Measurements from ENCODE around the gene AKAP7.

DNA sequence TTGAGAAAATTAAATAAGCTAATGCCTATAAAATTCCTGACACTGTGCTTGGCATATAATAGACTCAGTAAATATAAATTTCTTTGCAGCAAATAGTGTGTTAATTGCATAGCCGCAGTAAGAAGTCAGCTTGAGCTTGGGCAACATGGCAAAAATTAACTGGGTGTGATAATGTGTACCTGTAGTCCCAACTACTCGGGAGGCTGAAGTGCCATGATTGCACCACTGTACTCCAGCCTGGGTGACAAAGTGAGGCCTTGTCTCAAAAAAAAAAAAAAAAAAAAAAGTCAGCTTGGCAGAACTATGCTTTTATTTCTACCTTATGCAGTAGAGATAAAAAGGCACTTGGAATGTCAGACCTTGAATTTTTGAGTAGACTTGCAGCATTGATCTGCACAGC is 121.8 kb downstream of the AKAP7 start:
- TF ChIP-seq, protein P1, sequence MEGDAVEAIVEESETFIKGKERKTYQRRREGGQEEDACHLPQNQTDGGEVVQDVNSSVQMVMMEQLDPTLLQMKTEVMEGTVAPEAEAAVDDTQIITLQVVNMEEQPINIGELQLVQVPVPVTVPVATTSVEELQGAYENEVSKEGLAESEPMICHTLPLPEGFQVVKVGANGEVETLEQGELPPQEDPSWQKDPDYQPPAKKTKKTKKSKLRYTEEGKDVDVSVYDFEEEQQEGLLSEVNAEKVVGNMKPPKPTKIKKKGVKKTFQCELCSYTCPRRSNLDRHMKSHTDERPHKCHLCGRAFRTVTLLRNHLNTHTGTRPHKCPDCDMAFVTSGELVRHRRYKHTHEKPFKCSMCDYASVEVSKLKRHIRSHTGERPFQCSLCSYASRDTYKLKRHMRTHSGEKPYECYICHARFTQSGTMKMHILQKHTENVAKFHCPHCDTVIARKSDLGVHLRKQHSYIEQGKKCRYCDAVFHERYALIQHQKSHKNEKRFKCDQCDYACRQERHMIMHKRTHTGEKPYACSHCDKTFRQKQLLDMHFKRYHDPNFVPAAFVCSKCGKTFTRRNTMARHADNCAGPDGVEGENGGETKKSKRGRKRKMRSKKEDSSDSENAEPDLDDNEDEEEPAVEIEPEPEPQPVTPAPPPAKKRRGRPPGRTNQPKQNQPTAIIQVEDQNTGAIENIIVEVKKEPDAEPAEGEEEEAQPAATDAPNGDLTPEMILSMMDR (IDR thresholded peaks at IDR 0.05; ENCODE audit: low read length) = no peak
- TF ChIP-seq EZH2 (optimal IDR thresholded peaks at IDR 0.05; ENCODE audit: low read depth, low read length) (no peak), EZH2phosphoT487 (IDR thresholded peaks at IDR 0.05; ENCODE audit: low read length) (no peak)

All from MM.1S (cell line).